Left lung (tissue), 10 donors: ENCODE data around the gene PRKCE. TPM values are rescaled to one million over a fixed set of nuclear protein-coding genes. Genes with fewer than 3 reads are reported as not detected.

Source experiments
- ATAC-seq: fragments of 200-7000 bp; cut with Tn5 transposase; one replicate; pipeline ENCODE4 v1.9.1; 2020; ENCODE audit warnings: moderate library complexity
- DNase-seq, 4 donors: peaks; one replicate each; pipeline ENCODE4 v3.0.0-alpha.2; 2013 to 2020
- H3K27ac ChIP-seq, 2 donors: fragments of 200-600 bp; sonication (generic) in 1 of 2; one replicate each; pipeline versions ENCODE4 v1.5.0 to v1.8.0; 2020 to 2021
- H3K27me3 ChIP-seq, 2 donors: fragments of 200-600 bp; sonication (generic) in 1 of 2; one replicate each; pipeline versions ENCODE4 v1.5.0 to v1.8.0; 2020 to 2021
- H3K36me3 ChIP-seq, 2 donors: fragments of 200-600 bp; sonication (generic) in 1 of 2; one replicate each; pipeline versions ENCODE4 v1.5.0 to v1.8.0; 2020 to 2021
- H3K4me1 ChIP-seq, 2 donors: fragments of 200-600 bp; one replicate each; pipeline ENCODE4 v1.8.0; 2021
- H3K4me3 ChIP-seq, 2 donors: fragments of 200-600 bp; sonication (generic) in 1 of 2; one replicate each; pipeline versions ENCODE4 v1.5.0 to v1.8.0; 2020 to 2021; ENCODE audit warnings: mild to moderate bottlenecking in 1 of 2
- H3K9me3 ChIP-seq, 2 donors: fragments of 200-600 bp; sonication (generic) in 1 of 2; one replicate each; pipeline versions ENCODE4 v1.5.0 to v1.8.0; 2020 to 2021
- CTCF ChIP-seq, 2 donors: fragments of 200-600 bp; sonication (generic) in 1 of 2; IDR thresholded peaks; one replicate each; pipeline versions ENCODE4 v1.5.0 to v1.8.0; 2021; ENCODE audit warnings: antibody characterized with exemption in 2 of 2
- intact Hi-C, 2 donors: fragments of 100-400 bp; cut with DNase I; formaldehyde crosslinking; loops; one replicate each; pipeline versions ENCODE4 v1.11.2 to v1.14.2; 2022
- polyA plus RNA-seq, 6 donors: library from polyadenylated mRNA; unstranded; fragments of 120-200 nt; gene quantifications; one replicate each; pipeline ENCODE4 v1.2.1, GENCODE V29; 2013; ENCODE audit not compliant: insufficient read length in 6 of 6
- total RNA-seq, 2 donors: library from RNA; stranded (reverse); fragmentation: NEBNext Ultra II Directional; extraction: Animal tissue kit (Norgen Biotek cat#: 25700); gene quantifications; one replicate each; pipeline ENCODE4 v1.2.1, GENCODE V29; 2021
- donor health status: DM: no; HTN: yes; CAD: no.
- donor health status: DM: no; HTN: no; CAD: no.

Gene PRKCE
- total and polyA plus RNA-seq, 8 donors: 12.0 to 56.9 (median 14.7) TPM

- TF ChIP-seq CTCF (IDR thresholded peaks at IDR 0.05): no peak
- H3K4me3 ChIP-seq: no peak overlapping the region
- intact Hi-C loops: no loop called here
- no peak overlapping the region for H3K27ac ChIP-seq
- peaks cover 0 to 18% of the 10 kb centered on the region in 2 donors for H3K36me3 ChIP-seq
- peaks cover 0 to 28% of the 10 kb centered on the region in 2 donors for H3K4me1 ChIP-seq
- DNase-seq (no peak), ATAC-seq (no peak)
- no peaks in the 10 kb centered on the region for H3K27me3 ChIP-seq
- H3K9me3 ChIP-seq: no peaks in the 10 kb centered on the region
Measured at GRCh38 chr2:45982096-45982495, 330.6 kb downstream of the PRKCE start.

- DNase-seq (no peak), ATAC-seq (no peak)
- intact Hi-C loops: no loop called here
- no peak for TF ChIP-seq CTCF (IDR thresholded peaks at IDR 0.05)
- H3K27me3 ChIP-seq: no peaks in the 10 kb centered on the region
- no peak overlapping the region for H3K4me3 ChIP-seq
- H3K4me1 ChIP-seq: peaks cover 0 to 29% of the 10 kb centered on the region in 2 donors
- no peaks in the 10 kb centered on the region for H3K9me3 ChIP-seq
- no peak overlapping the region for H3K27ac ChIP-seq
- H3K36me3 ChIP-seq: peaks cover 0 to 18% of the 10 kb centered on the region in 2 donors
Measured at GRCh38 chr2:45983213-45983612, 331.7 kb downstream of the PRKCE start.

- no peaks in the 10 kb centered on the region for H3K9me3 ChIP-seq
- H3K4me3 ChIP-seq: no peak overlapping the region
- DNase-seq (no peak), ATAC-seq (no peak)
- peaks cover 0 to 24% of the 10 kb centered on the region in 2 donors for H3K36me3 ChIP-seq
- peaks cover 0 to 29% of the 10 kb centered on the region in 2 donors for H3K4me1 ChIP-seq
- intact Hi-C loops: no loop called here
- H3K27me3 ChIP-seq: no peaks in the 10 kb centered on the region
- no peak for TF ChIP-seq CTCF (IDR thresholded peaks at IDR 0.05)
- H3K27ac ChIP-seq: no peak overlapping the region
Measured at GRCh38 chr2:45984366-45984765, 332.9 kb downstream of the PRKCE start.

- intact Hi-C loops: no loop called here
- H3K9me3 ChIP-seq: no peaks in the 10 kb centered on the region
- TF ChIP-seq CTCF (IDR thresholded peaks at IDR 0.05): no peak
- no peak overlapping the region for H3K27ac ChIP-seq
- DNase-seq: no peak
- peaks cover 0 to 25% of the 10 kb centered on the region in 2 donors for H3K36me3 ChIP-seq
- ATAC-seq: no peak
- H3K4me3 ChIP-seq: no peak overlapping the region
- peaks cover 0 to 23% of the 10 kb centered on the region in 2 donors for H3K4me1 ChIP-seq
- no peaks in the 10 kb centered on the region for H3K27me3 ChIP-seq
Measured at GRCh38 chr2:45984896-45985473, 333.5 kb downstream of the PRKCE start.

GRCh38 chr2:45986509-45986908, 335.0 kb downstream of the PRKCE start:
- no peak overlapping the region for H3K27ac ChIP-seq
- peaks cover 0 to 22% of the 10 kb centered on the region in 2 donors for H3K36me3 ChIP-seq
- no peak for TF ChIP-seq CTCF (IDR thresholded peaks at IDR 0.05)
- no peaks in the 10 kb centered on the region for H3K27me3 ChIP-seq
- no peak overlapping the region for H3K4me3 ChIP-seq
- ATAC-seq (peak; percentile 53), DNase-seq (peak in 1 of 4 donors; percentile 60)
- H3K4me1 ChIP-seq: peaks cover 0 to 26% of the 10 kb centered on the region in 2 donors
- H3K9me3 ChIP-seq: no peaks in the 10 kb centered on the region
- intact Hi-C loops: no loop called here
